Measurements from ENCODE around the gene SDC4. TPM values are rescaled to one million over a fixed set of nuclear protein-coding genes. Genes with fewer than 3 reads are reported as not detected.

Gene SDC4
- total and polyA plus RNA-seq, 10 donors: 10.4 to 56.1 (median 29.6) TPM

DNA sequence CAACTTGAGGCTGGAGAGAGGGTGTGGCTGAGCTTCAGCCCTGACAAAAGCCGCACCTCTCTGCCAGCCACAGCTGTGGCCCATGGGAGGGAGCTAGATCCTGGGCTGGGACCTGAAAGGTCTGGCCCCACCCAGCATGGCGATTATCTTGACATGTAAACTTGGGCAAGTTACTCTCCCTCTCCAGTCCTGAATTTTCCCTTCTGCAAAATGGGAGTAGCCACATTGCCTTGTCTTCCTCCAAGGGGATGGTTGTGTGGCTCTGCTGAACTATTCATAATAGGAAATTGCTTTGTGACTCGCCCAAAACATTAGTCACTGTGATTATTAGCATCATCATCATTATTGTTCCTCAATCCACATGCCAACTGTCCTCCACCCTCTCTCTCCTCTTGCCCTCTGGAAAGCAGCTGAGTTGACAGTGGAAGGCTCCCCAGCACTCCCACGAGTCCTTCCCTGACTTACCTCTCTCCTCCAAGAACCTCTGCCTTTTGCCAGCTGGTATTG, 64.6 kb downstream of the SDC4 start:
- TF ChIP-seq, protein P1, sequence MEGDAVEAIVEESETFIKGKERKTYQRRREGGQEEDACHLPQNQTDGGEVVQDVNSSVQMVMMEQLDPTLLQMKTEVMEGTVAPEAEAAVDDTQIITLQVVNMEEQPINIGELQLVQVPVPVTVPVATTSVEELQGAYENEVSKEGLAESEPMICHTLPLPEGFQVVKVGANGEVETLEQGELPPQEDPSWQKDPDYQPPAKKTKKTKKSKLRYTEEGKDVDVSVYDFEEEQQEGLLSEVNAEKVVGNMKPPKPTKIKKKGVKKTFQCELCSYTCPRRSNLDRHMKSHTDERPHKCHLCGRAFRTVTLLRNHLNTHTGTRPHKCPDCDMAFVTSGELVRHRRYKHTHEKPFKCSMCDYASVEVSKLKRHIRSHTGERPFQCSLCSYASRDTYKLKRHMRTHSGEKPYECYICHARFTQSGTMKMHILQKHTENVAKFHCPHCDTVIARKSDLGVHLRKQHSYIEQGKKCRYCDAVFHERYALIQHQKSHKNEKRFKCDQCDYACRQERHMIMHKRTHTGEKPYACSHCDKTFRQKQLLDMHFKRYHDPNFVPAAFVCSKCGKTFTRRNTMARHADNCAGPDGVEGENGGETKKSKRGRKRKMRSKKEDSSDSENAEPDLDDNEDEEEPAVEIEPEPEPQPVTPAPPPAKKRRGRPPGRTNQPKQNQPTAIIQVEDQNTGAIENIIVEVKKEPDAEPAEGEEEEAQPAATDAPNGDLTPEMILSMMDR (IDR thresholded peaks at IDR 0.05 in 8 of 11, conservative IDR thresholded peaks at IDR 0.05 in 3 of 11): no peak
- TF ChIP-seq POLR2AphosphoS5 (IDR thresholded peaks at IDR 0.05): no peak
- TF ChIP-seq POLR2A (IDR thresholded peaks at IDR 0.05): no peak
- Histone ChIP-seq H3K36me3 (no peaks in the 10 kb centered on the region), H3K27me3 (replicated peaks in 1 of 7) (peaks cover 0 to 26% (median 0%) of the 10 kb centered on the region in 7 donors), H3K4me1 (no peaks in the 10 kb centered on the region), H3K9me3 (no peaks in the 10 kb centered on the region), H3K27ac (no peak overlapping the region), H3K4me3 (no peak overlapping the region)
- WGBS, 5 donors: 55 to 65% (median 60%) methylated on average over 4 of the region's 4 CpGs
- intact Hi-C loops (cut with DNase I; ENCODE audit: low total_unique reads): no loop called here
- no peak for DNase-seq

DNA sequence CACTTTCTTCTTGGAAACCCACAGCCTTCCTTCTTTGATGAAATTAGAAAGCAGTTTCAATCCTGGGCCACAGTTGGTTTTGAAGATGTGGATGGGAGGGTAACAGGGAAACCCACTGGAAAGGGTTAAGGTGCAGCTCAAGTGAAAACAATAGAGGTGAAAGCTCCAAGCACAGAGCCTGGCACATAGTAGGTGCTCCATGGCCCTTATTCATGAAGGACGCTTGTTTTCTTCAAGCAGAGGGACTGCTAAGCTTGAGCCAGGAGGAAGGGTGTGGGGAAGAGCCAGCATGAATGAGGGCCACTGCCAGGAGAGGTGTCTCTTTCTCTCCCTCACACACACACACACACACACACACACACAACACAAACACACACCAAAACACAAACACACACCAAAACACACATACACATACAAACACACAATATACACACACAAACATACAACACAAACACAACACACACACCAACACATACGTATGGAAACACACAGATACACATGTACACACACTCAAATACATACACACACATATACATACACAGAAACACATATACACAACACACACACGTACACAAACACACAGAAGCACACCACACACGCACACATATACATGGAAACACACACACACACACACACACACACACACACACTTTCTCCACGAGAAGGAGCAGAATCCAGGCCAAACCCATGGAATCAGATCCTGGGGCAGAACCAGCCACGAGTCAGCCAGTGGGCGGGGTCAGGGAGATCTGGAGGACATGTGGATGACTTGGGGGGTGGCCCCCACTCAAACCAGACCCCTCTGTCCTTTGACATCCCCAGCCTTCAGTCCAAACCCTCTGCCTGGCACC, 65.3 kb downstream of the SDC4 start:
- DNase-seq: no peak
- no peaks in the 10 kb centered on the region for H3K9me3 ChIP-seq
- TF ChIP-seq, protein P1 (IDR thresholded peaks at IDR 0.05 in 8 of 11, conservative IDR thresholded peaks at IDR 0.05 in 3 of 11): no peak
- TF ChIP-seq POLR2AphosphoS5 (IDR thresholded peaks at IDR 0.05) (no peak), POLR2A (IDR thresholded peaks at IDR 0.05) (no peak)
- no peak overlapping the region for H3K27ac ChIP-seq
- 62 to 79% (median 70%) methylated on average over 7 of the region's 7 CpGs for WGBS, 5 donors
- intact Hi-C loops (cut with DNase I; ENCODE audit: low total_unique reads): no loop called here
- no peaks in the 10 kb centered on the region for H3K4me1 ChIP-seq
- H3K27me3 ChIP-seq (replicated peaks in 1 of 7): peaks cover 0 to 26% (median 0%) of the 10 kb centered on the region in 7 donors
- no peak overlapping the region for H3K4me3 ChIP-seq
- H3K36me3 ChIP-seq: no peaks in the 10 kb centered on the region

DNA sequence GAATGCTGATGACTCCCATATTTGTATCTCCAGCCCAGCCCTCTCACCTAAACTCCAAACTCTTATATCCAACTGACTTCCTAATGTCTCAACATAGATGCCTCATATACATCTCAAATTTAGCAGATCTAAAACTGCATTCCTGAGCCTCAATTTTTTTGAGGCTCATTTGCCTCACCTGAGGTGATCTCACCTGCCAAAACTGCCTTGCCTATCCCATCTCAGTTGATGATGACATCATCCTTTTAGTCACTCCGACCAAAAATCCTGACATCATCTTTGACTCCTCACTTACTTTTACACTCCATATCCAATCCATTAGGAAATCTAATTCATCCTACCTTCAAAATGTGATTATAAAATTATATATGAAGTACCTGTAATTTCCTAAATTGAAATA, 68.2 kb downstream of the SDC4 start:
- H3K9me3 ChIP-seq: no peaks in the 10 kb centered on the region
- no peaks in the 10 kb centered on the region for H3K4me1 ChIP-seq
- 72 to 92% (median 79%) methylated on average over 1 of the region's 1 CpG for WGBS, 5 donors
- intact Hi-C loops (cut with DNase I; ENCODE audit: low total_unique reads): no loop called here
- H3K27ac ChIP-seq: no peak overlapping the region
- H3K36me3 ChIP-seq: no peaks in the 10 kb centered on the region
- DNase-seq: no peak
- TF ChIP-seq POLR2AphosphoS5 (IDR thresholded peaks at IDR 0.05) (no peak), POLR2A (IDR thresholded peaks at IDR 0.05) (no peak)
- TF ChIP-seq, protein P1 (IDR thresholded peaks at IDR 0.05 in 8 of 11, conservative IDR thresholded peaks at IDR 0.05 in 3 of 11): no peak
- H3K4me3 ChIP-seq: no peak overlapping the region
- peaks cover 0 to 48% (median 0%) of the 10 kb centered on the region in 7 donors for H3K27me3 ChIP-seq (replicated peaks in 1 of 7)

DNA sequence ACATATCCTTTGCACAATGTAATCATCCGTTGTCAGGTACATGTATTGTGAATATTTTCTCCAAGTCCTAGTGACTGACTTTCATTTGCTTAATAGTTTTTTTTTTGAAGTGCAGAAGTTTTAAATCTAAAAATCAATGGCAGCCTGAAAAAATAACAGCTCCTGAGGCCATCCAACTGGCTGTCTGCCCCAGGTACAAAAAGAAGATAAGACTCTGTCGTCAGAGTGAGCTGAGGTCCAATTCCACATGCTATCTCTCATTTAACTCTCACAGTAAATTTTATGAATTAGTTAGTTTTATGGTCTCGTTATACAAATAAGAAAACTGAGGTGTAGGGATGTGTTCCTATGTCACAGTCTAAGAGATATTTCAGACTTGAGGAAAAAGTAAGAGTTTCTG, 72.9 kb downstream of the SDC4 start:
- Histone ChIP-seq H3K4me3 (no peak overlapping the region), H3K9me3 (no peaks in the 10 kb centered on the region), H3K27ac (no peak overlapping the region), H3K4me1 (no peaks in the 10 kb centered on the region), H3K36me3 (no peaks in the 10 kb centered on the region), H3K27me3 (replicated peaks in 1 of 7) (peaks cover 0 to 42% (median 0%) of the 10 kb centered on the region in 7 donors)
- no peak for DNase-seq
- intact Hi-C loops (cut with DNase I; ENCODE audit: low total_unique reads): no loop called here
- TF ChIP-seq, protein P1 (IDR thresholded peaks at IDR 0.05 in 8 of 11, conservative IDR thresholded peaks at IDR 0.05 in 3 of 11): no peak
- no peak for TF ChIP-seq POLR2A (IDR thresholded peaks at IDR 0.05)
- no peak for TF ChIP-seq POLR2AphosphoS5 (IDR thresholded peaks at IDR 0.05)
- 82 to 89% (median 87%) methylated on average over 3 of the region's 3 CpGs for WGBS, 5 donors

All from spleen (tissue), 11 donors.